ENCODE measurements around the gene LRRN2.
A peak's percentile ranks its signal among the peaks of the same experiment; 100 is the strongest.

LRRN2 gene

GRCh38 chr1:204711947-204712701 lies 26.6 kb upstream of the LRRN2 start:
- no peak for DNase-seq

GRCh38 chr1:204711103-204711946 lies 25.8 kb upstream of the LRRN2 start:
- DNase-seq: no peak

GRCh38 chr1:204709960-204710912 lies 24.7 kb upstream of the LRRN2 start:
- DNase-seq: no peak

DNA sequence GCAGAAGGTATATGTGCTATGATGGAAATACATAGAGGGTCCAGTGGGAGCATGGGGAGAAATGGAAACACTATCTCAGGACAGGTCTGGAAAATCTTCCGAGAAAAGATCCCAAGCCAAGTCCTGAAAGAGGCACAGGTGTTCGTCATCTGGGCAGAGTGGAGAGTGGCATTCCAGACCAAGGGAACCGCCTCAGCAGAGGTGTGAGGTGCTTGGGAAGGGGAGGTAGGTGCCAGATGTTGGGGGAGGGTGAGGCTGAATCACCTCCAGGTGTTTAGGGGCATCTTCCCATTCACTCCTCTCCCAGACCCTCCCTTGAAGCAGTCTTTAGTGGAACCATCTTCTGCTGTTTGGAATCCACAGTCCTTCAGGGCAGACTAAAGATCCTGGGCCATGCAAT lies 23.5 kb upstream of the LRRN2 start:
- no peak for DNase-seq

DNA sequence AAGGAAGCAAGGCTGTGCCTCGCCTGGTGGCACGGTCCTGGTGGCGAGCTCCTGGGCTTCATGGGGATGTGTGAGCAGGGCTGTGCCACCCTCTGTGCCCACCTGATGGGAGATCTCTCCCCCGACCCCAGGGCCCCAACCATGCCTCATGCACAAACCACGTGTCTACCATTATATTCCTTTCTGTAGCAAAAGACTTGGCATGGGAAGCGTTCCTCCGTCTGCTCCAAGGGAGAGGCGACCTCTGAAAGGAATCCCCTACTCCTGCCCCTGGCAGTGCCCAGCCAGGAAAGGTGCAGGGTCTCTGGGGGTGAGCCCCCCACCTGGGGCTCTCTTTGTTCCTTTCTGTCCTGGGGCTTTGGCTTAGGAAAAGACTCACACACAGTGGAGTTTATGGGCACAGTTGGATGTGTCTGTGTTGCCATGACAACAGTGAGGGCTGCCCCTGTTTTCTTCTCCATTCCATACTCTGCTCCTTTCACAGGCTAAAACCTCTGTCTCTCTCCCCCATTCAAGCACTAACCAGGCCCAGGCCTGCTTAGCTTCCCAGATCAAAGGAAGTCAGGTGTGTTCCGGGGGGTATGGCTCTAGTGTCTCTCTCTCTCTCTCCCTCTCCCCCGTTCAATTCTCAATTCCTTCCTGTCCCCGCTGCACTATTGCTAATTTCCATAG lies 21.4 kb upstream of the LRRN2 start:
- DNase-seq: no peak

DNA sequence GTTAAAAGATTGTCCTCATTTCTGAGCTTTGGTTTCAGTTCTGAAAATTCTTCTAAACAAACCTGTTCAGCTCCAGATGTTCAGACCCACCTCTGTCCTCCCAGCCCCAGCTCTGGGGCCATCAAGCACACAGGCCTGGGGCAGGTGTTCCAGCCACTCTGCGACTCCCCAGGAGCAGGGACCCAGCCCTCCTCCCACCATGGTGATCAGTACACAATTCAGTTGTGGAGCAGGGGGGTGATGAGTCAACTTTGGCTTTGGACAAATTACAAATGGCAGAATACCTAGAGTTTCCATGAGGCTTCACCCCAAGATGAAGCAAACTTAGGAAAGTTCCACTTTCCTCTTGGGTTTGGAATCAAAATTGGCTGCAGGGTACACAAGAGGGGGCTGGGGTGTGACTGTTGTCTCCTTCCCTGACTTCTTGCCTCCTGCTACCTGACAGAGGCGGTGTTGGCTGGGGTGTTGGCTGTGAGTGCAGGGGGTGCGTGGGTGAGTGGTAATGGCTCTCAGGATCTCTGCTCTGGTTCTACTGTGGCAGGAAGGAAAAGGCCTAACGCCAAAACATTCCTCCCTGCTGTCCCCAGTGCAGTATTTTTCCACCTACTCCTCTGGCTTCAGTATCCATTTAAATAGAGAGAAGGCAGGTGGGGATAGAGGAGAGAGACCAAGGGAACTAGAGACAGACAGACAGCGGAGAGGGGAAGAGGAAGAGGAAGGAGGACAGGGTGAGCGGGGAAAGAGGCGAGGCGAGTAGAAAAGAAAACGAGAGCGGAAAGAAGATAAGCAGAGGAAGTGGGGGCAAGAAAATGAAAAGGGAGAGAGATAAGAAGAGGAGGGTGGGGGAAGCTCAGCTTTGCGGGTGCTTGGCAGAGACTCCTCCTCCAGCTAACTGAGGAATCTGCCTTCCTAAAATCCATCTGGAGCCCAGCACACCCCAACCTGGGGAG lies 20.6 kb upstream of the LRRN2 start:
- no peak for DNase-seq

GRCh38 chr1:204705493-204705811 lies 19.9 kb upstream of the LRRN2 start:
- DNase-seq: no peak

- DNase-seq: no peak
Observed at GRCh38 chr1:204704794-204705492, 19.4 kb upstream of the LRRN2 start.

DNA sequence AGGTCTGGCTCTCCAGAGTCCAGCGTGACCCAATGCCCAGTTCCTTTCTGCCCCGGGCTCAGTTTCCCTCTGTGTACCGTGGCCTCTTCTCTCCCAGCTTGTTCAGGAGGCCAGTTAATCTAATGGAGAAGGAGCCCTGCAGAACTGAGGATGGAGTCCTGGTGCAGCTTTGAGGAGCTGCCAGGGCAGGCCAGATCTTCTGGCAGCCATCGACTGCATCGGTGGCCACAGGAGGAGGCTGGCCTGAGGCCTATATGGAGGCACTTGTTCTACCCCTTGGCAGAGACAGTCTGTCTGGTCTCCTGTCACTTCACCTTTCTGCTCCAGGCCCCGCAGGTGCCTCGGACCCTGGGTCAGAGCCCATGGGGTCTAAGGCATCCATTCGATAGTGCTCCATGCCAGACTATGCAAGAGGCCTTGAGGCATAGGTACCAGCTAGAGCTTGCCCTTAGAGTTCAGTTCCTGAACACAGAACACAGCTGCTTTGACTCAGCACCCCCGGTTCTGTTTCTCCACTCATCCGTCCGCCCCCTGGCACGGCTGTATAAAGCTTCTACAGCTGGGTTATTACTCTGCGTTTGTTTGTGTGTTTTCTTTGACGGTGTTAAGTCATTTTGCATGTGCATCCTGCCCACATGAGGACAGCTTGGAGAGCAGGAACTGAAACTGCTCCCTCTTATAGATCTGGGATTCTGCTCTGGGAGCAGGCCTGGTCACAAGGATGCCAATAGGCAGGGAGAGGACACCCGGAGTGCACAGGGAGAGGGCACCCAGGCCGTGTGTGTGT lies 18.5 kb upstream of the LRRN2 start:
- no peak for DNase-seq

DNA sequence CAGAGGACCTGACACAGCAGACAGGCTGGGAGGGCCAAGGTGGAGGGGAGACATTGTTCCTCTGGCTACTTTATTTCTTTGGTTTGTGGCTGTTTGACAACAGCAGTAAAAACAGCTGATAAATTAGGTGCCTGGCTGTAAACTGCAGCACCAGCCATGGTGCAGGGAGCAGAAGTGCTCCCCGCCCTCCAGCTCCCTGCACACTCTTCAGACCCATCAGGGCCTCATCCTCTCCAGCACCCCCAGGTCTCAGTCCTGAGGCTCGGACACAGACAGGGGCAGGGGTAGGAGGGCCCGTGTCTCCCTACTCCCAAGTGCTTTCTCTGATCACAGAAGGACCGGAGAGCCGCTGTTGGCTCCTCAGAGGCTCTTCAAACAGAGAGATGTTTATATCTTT lies 17.7 kb upstream of the LRRN2 start:
- DNase-seq: no peak

- no peak for DNase-seq
Observed at GRCh38 chr1:204702552-204703267, 17.2 kb upstream of the LRRN2 start.

DNA sequence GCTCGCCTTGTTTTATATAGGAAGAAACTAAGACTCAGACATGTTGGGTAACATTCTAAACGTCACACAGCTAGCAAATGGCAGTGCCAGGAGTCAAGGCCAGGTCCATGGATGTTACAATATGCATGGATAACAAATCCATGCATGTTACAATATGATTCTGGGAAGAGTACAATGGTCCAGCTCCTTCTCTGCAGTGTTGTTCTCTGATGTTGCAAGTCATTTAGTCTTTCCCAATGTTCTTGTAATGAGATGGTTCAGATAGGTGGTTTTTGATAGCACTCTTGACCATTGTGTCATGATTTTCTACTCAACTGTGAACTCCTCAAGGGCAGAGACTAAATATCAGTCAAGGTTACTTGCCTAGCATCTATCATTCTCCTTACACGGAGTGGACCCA lies 15.7 kb upstream of the LRRN2 start:
- no peak for DNase-seq

DNA sequence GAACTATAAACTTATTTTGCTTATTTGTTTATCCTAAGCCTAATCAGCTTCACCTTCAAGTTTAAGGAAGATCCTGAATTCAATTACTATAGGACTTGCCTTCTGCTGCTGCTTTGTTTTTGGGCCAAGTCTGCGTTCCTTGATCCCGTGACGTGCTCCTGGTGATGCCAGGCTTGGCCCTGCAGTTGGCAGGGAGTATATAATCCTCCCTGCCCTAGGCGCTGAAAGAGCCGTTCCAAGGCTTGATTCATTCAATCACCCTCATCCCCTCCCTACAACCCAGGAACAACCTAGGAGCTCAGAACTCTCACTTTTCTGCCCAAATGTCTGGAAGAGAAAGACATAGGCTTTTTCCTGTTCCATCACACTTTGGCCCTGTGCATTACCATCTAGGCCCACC lies 12.4 kb upstream of the LRRN2 start:
- no peak for DNase-seq

DNA sequence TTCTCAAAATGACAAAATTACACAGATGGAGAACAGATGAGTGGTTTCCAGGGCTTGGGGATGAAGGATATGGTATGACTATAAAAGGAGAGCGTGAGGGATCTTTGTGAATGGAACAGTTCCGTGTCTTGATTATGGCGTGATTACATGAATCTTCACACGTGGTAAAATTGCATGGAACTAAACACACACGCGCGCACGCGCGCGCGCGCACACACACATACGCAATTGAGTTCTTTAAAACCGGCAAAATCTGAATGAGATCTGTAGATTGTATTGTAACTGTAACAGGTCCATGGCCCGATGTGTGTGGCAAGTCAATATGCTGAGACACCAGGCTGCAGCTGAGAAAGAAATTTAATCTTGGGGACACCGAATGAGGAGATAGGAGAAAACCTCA lies 11.1 kb upstream of the LRRN2 start:
- DNase-seq: no peak

DNA sequence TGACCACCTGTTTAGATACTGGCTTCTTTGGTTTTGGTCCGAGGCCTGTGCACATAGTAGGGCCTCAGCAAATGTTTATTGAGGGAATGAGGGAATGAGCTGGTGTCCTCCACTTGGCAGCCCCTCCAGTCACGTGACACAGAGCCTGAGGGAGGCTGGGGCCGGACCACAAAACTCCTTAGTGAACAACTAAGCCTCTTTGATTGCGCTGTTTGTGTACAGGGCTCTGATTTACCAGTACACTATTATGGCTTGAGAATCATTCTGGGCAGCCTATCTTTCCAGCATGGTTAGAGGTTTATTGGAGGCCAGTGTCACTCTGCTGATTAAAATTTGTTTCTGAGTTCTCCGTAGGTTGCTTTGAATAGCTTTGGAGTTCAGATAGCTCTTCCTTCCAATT lies 10.2 kb upstream of the LRRN2 start:
- no peak for DNase-seq

DNA sequence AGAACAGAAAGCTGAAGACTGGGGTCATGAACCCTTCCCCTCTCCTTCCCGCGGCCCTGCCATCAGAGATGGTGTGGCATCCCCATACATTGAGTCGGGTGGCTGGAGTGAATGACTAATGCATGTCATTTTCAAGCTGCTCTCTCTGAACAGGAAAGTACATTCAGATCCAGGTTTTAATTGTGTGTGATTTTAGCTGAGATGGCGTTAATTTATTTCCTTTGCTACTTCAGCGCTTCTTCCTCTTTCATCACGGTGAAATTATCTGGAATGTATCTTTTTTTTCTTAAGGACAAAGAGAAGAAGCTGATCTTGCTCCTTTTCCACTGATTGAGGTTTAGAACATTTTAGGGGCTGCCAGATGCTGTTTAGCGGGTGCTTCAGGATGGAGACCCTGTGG lies 8.6 kb upstream of the LRRN2 start:
- no peak for DNase-seq

GRCh38 chr1:204692841-204693356 lies 7.4 kb upstream of the LRRN2 start:
- DNase-seq: no peak

DNA sequence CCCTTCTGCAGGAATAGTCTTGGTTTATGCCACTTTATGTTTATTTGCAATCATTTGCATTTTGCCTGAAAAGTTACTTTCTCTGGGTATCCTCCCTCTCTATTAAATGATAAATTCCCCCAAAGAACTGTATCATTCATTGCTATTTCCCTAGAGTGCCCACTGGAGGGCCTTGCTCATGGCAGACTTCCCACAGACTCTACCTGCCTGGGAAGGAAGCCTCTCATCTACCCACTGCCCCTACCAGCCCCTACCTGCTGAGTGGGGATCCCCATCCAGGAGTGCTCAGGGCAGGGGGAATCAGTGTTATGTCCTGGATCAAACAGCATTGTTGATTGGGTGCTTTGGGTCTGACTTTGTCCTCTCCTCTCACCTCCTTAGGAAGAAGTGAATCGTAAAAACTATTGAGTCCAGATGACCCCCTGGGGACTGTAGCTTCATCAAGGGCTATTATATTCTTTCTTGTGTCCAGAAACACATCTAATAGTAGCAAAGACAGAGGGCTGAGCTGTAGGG lies 6.8 kb upstream of the LRRN2 start:
- DNase-seq: no peak

DNA sequence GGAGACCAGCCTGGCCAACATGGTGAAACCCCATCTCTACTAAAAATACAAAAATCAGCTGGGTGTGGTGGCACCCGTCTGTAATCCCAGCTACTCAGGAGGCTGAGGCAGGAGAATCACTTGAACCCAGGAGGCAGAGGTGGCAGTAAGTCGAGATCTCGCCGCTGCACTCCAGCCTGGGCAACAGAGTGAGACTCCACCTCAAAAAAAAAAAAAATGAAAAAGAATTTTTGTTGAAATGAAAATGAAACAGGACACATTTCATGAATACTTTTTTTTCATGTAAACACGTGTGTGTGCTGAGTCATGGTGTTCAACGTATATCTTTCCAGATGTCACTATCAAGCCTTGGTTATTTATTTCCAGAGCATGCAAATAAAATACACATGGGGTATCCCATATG lies 5.8 kb upstream of the LRRN2 start:
- peak; percentile 33 for DNase-seq

Measured in activated CD4-positive, alpha-beta T cell treated with anti-CD3 and anti-CD28 coated beads, Interleukin-2, amount 50 U/mL, for 16 hours (primary cell).